Ascending aorta (tissue), 2 donors: Measurements from ENCODE around the gene METTL2A. TPM values are rescaled to one million over a fixed set of nuclear protein-coding genes. Genes with fewer than 3 reads are reported as not detected.
"Not testable (repeated sequence)": the region's sequence is repeated elsewhere in the genome, so short reads cannot be mapped to it uniquely, and the experiment has no call there.

Experiments
- DNase-seq, 2 donors: peaks; one replicate each; pipeline ENCODE4 v3.0.0-alpha.2; 2019; ENCODE audit warnings: low spot score in 2 of 2
- H3K27ac ChIP-seq, 2 donors: fragments of 200-600 bp; sonication (generic); one replicate each; pipeline ENCODE4 v1.5.1; 2016 to 2017; ENCODE audit warnings: mild to moderate bottlenecking in 1 of 2
- H3K27me3 ChIP-seq: fragments of 200-600 bp; sonication (generic); one replicate; pipeline ENCODE4 v1.5.1; 2017
- H3K36me3 ChIP-seq, 2 donors: fragments of 200-600 bp; sonication (generic); one replicate each; pipeline ENCODE4 v1.5.1; 2016
- H3K4me1 ChIP-seq, 2 donors: fragments of 200-600 bp; sonication (generic); one replicate each; pipeline ENCODE4 v1.5.1; 2016 to 2017; ENCODE audit warnings: mild to moderate bottlenecking in 1 of 2
- H3K4me3 ChIP-seq, 2 donors: fragments of 200-600 bp; sonication (generic); one replicate each; pipeline ENCODE4 v1.5.1; 2016 to 2017; ENCODE audit warnings: mild to moderate bottlenecking in 1 of 2
- H3K9me3 ChIP-seq, 2 donors: fragments of 200-600 bp; sonication (generic); one replicate each; pipeline ENCODE4 v1.5.1; 2016
- intact Hi-C: fragments of 100-400 bp; cut with DNase I; formaldehyde crosslinking; loops from one replicate; pipeline ENCODE4 v1.15.1; 2023
- total RNA-seq: library from RNA; depleted of rRNA; stranded (reverse); fragments of >200 nt; gene quantifications from one replicate; pipeline ENCODE4 v1.1.0, GENCODE V29; 2016
- TF ChIP-seq, protein P1 (sequence below), 3 experiments: fragments of 200-600 bp in 2 of 3; fragments of 450-650 bp in 1 of 3; sonication (generic) in 2 of 3; IDR thresholded peaks; one replicate each; pipeline ENCODE4 v1.5.1; 2016 to 2019; ENCODE audit warnings: antibody characterized with exemption in 3 of 3, mild to moderate bottlenecking in 1 of 3, moderate library complexity in 1 of 3

Gene METTL2A, protein sequence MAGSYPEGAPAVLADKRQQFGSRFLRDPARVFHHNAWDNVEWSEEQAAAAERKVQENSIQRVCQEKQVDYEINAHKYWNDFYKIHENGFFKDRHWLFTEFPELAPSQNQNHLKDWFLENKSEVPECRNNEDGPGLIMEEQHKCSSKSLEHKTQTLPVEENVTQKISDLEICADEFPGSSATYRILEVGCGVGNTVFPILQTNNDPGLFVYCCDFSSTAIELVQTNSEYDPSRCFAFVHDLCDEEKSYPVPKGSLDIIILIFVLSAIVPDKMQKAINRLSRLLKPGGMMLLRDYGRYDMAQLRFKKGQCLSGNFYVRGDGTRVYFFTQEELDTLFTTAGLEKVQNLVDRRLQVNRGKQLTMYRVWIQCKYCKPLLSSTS
- total RNA-seq, result 3.3 TPM

- Histone ChIP-seq H3K27ac (peak within 1 kb of the TSS; percentile 53 to 65), H3K4me3 (peak within 1 kb of the TSS; percentile 69 to 92)
- TF ChIP-seq, protein P1, sequence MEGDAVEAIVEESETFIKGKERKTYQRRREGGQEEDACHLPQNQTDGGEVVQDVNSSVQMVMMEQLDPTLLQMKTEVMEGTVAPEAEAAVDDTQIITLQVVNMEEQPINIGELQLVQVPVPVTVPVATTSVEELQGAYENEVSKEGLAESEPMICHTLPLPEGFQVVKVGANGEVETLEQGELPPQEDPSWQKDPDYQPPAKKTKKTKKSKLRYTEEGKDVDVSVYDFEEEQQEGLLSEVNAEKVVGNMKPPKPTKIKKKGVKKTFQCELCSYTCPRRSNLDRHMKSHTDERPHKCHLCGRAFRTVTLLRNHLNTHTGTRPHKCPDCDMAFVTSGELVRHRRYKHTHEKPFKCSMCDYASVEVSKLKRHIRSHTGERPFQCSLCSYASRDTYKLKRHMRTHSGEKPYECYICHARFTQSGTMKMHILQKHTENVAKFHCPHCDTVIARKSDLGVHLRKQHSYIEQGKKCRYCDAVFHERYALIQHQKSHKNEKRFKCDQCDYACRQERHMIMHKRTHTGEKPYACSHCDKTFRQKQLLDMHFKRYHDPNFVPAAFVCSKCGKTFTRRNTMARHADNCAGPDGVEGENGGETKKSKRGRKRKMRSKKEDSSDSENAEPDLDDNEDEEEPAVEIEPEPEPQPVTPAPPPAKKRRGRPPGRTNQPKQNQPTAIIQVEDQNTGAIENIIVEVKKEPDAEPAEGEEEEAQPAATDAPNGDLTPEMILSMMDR (IDR thresholded peaks at IDR 0.05), result peak in 2 of 3 experiments; percentile 31 to 34
- not testable (repeated sequence) for H3K27me3 ChIP-seq, H3K4me1 ChIP-seq, H3K9me3 ChIP-seq, H3K36me3 ChIP-seq
- peak; percentile 47 to 88 for DNase-seq
- intact Hi-C loops, result loop anchor here (10.0 kb wide), 1 partner anchor 51 kb away; the partner anchor contains the start of gene TLK2
Observed at GRCh38 chr17:62423647-62424461, at the start of gene METTL2A. METTL2A (plus strand) TSS chr17:62423897; CDS start chr17:62423903, 6 bp downstream.

- no peak for DNase-seq
- Histone ChIP-seq H3K4me3 (no peak within 1 kb of the TSS), H3K36me3 (no peaks in the 10 kb centered on the region), H3K27ac (no peak within 1 kb of the TSS), H3K9me3 (no peaks in the 10 kb centered on the region), H3K27me3 (no peaks in the 10 kb centered on the region), H3K4me1 (no peaks in the 10 kb centered on the region)
- intact Hi-C loops, result no loop called here
- TF ChIP-seq, protein P1 (IDR thresholded peaks at IDR 0.05), result no peak
Observed at GRCh38 chr17:62380253-62380652, 43.4 kb upstream of the METTL2A start, which contains the start of gene EFCAB3. EFCAB3 (plus strand) TSS chr17:62380553; CDS start chr17:62382980, 2,427 bp downstream.

GRCh38 chr17:62381561-62381960 lies 42.1 kb upstream of the METTL2A start:
- Histone ChIP-seq H3K4me1 (no peaks in the 10 kb centered on the region), H3K9me3 (no peaks in the 10 kb centered on the region)

DNA sequence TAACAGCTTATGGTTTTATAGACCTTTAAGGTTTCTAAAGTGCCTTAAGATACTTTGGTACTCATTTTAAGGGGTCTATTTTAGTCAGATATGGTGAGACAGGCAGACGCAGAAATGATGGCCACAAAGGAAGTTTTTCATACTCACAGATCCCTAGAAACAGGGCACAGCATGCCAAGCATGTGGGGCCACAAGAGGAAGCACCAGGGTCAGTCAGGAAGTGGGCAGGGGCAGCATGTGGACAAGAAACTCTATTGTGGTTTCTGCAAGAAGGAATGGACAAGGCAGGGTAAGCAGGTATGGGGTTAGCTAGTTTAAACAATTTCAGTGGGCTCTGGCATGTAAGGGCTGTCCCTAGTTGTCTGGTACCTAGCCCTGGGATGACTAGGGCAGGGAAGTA lies 34.8 kb upstream of the METTL2A start:
- intact Hi-C loops, result no loop called here
- Histone ChIP-seq H3K4me3 (no peak overlapping the region), H3K36me3 (no peaks in the 10 kb centered on the region), H3K9me3 (no peaks in the 10 kb centered on the region), H3K27me3 (no peaks in the 10 kb centered on the region), H3K4me1 (no peaks in the 10 kb centered on the region), H3K27ac (no peak overlapping the region)
- TF ChIP-seq, protein P1 (IDR thresholded peaks at IDR 0.05), result no peak
- DNase-seq, result no peak

More at GRCh38 chr17:62381561-62381960, 42.1 kb upstream of the METTL2A start:
- TF ChIP-seq, protein P1 (IDR thresholded peaks at IDR 0.05), result no peak
- Histone ChIP-seq H3K36me3 (no peaks in the 10 kb centered on the region), H3K27ac (no peak overlapping the region), H3K4me3 (no peak overlapping the region), H3K27me3 (no peaks in the 10 kb centered on the region)
- intact Hi-C loops, result no loop called here
- no peak for DNase-seq

- Histone ChIP-seq H3K27me3 (no peaks in the 10 kb centered on the region), H3K27ac (no peak overlapping the region), H3K36me3 (no peaks in the 10 kb centered on the region), H3K4me1 (no peaks in the 10 kb centered on the region), H3K9me3 (no peaks in the 10 kb centered on the region), H3K4me3 (no peak overlapping the region)
- intact Hi-C loops, result no loop called here
- no peak for DNase-seq
- TF ChIP-seq, protein P1 (IDR thresholded peaks at IDR 0.05), result no peak
Observed at GRCh38 chr17:62392908-62393307, 30.8 kb upstream of the METTL2A start.
